Colonic mucosa (tissue), 4 donors: ENCODE measurements around the gene MUC3A. TPM values are rescaled to one million over a fixed set of nuclear protein-coding genes. Genes with fewer than 3 reads are reported as not detected.
"Not testable (repeated sequence)": the region's sequence is repeated elsewhere in the genome, so short reads cannot be mapped to it uniquely, and the experiment has no call there.

ENCODE experiments used
- DNase-seq: peaks from one replicate; pipeline ENCODE4 v3.0.0-alpha.2; 2020
- H3K27ac ChIP-seq: fragments of 200-600 bp; one replicate; pipeline ENCODE4 v1.8.0; 2021
- H3K27me3 ChIP-seq: fragments of 200-600 bp; one replicate; pipeline ENCODE4 v1.8.0; 2021
- H3K36me3 ChIP-seq: fragments of 200-600 bp; one replicate; pipeline ENCODE4 v1.8.0; 2021
- H3K4me1 ChIP-seq: fragments of 200-600 bp; one replicate; pipeline ENCODE4 v1.8.0; 2021; ENCODE audit warnings: mild to moderate bottlenecking
- H3K4me3 ChIP-seq: fragments of 200-600 bp; one replicate; pipeline ENCODE4 v1.8.0; 2021
- H3K9ac ChIP-seq, 2 donors: one replicate each; pipeline ENCODE4 v1.7.0; 2013; ENCODE audit warnings: control low read depth in 2 of 2, low read depth in 2 of 2, low read length in 2 of 2
- H3K9me3 ChIP-seq: fragments of 200-600 bp; one replicate; pipeline ENCODE4 v1.8.0; 2021
- intact Hi-C: fragments of 100-400 bp; cut with DNase I; formaldehyde crosslinking; loops from one replicate; pipeline ENCODE4 v1.14.1; 2022
- total RNA-seq, 2 donors: library from RNA; stranded (reverse); fragmentation: NEBNext Ultra II Directional in 1 of 2; extraction: Animal tissue kit (Norgen Biotek cat#: 25700) in 1 of 2; gene quantifications; one replicate each; pipeline ENCODE4 v1.2.1, GENCODE V29; 2021
- TF ChIP-seq, protein P1 (sequence below): fragments of 200-600 bp; IDR thresholded peaks from one replicate; pipeline ENCODE4 v1.8.0; 2022; ENCODE audit warnings: antibody characterized with exemption, mild to moderate bottlenecking
- donor health status: healthy.
- donor health status: DM: no; HTN: no; CAD: no.
- donor health status: DM: no; HTN: no; CAD: no.

Gene MUC3A
- total RNA-seq, 2 donors from 2014 or later, result 137 to 149 TPM

DNA sequence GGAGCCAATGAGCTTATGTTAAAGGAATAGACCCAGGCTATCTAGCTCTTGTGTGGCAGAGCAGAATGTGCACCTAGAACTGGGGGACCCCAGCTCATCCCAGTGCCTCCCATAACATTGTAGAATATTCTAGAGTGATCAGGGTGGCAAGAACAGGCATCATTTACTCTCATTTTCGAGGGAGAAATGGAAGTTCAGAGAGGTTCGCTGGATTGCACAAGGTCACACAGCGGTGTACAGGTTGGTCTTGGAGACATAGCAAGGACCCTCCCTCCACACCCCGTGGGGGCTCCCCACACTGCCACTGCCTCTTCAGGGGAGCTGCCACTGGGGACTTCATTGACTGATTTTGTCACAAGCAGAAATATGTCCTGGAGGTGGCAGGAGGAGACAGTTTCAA, 29.0 kb downstream of the MUC3A start:
- DNase-seq, result no peak
- TF ChIP-seq, protein P1, sequence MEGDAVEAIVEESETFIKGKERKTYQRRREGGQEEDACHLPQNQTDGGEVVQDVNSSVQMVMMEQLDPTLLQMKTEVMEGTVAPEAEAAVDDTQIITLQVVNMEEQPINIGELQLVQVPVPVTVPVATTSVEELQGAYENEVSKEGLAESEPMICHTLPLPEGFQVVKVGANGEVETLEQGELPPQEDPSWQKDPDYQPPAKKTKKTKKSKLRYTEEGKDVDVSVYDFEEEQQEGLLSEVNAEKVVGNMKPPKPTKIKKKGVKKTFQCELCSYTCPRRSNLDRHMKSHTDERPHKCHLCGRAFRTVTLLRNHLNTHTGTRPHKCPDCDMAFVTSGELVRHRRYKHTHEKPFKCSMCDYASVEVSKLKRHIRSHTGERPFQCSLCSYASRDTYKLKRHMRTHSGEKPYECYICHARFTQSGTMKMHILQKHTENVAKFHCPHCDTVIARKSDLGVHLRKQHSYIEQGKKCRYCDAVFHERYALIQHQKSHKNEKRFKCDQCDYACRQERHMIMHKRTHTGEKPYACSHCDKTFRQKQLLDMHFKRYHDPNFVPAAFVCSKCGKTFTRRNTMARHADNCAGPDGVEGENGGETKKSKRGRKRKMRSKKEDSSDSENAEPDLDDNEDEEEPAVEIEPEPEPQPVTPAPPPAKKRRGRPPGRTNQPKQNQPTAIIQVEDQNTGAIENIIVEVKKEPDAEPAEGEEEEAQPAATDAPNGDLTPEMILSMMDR, result no peak
- no peaks in the 10 kb centered on the region for H3K27me3 ChIP-seq

DNA sequence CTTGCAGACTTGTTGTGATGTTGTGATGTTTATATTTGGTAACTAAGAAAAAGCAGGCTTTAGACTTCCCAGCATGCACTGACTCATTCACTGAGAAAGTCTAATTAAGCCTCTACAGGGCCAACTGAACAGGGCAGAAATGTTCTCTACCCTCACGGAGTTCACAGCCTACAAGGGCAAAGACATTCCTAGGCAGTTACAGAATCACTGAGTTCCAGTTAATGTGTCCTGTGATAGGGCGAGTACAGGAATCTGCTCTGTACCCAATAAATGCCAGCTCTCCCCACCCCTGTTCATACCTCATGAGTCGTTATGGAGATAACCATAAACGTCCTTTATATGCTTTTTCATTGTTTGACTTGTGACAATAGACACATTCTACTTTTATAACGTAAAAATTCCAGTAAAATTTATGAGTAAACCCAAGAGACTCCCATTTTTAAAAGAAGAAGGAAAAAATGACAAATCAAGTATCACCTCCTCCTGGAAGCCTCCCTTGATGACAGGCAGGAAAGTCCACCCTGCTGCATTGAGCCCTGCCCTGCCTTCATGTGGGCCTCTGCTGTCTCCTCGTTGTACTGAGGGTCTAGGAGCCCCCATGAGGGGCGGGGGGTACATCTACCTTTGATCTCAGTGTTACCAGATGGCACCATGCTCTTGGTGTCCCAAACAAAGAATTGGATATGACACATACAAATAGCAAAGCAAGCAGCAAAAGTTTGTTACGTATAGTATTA, 34.3 kb downstream of the MUC3A start:
- Histone ChIP-seq H3K27ac (peak overlapping the region; percentile 83), H3K27me3 (no peaks in the 10 kb centered on the region), H3K4me3 (no peak overlapping the region), H3K9ac (peak overlapping the region in 1 of 2 donors; percentile 38), H3K9me3 (no peaks in the 10 kb centered on the region), H3K36me3 (no peaks in the 10 kb centered on the region), H3K4me1 (no peaks in the 10 kb centered on the region)
- intact Hi-C loops, result no loop called here
- TF ChIP-seq, protein P1, result no peak
- DNase-seq, result peak; percentile 73

More for the DNA sequence above, 29.0 kb downstream of the MUC3A start:
- Histone ChIP-seq H3K36me3 (no peaks in the 10 kb centered on the region), H3K9ac (peak overlapping the region in 1 of 2 donors; percentile 19), H3K4me1 (peaks cover 7% of the 10 kb centered on the region), H3K27ac (no peak overlapping the region), H3K9me3 (no peaks in the 10 kb centered on the region), H3K4me3 (no peak overlapping the region)
- intact Hi-C loops, result no loop called here

DNA sequence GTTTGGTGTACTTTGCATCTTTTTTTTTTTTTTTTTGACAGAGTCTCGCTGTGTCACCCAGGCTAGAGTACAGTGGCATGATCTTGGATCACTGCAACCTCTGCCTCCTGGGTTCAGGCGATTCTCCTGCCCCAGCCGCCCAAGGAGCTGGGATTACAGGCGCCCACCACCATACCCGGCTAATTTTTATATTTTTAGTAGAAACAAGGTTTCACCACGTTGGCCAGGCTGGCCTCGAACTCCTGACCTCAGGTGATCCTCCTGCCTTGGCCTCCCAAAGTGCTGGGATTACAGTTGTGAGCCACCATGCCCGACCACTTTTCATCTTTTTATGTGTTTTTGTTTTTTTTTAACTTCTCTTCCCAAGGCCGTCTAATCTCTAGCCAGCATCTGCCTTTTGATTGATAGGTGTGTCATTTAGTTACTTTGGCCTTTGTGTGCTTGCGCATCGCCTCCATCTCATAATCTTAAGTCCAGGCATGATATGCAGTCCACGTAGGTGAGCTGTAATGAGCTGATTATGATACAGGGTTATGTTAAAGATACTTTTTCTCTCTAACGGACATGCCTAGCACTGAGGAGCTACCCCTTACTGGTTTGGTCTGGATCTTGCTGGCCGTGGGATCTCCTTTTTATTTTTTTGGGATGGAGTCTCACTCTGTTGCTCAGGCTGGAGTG, 35.0 kb downstream of the MUC3A start:
- peak; percentile 54 for DNase-seq
- H3K9me3 ChIP-seq, intact Hi-C loops, H3K4me3 ChIP-seq, H3K36me3 ChIP-seq, H3K27me3 ChIP-seq, H3K4me1 ChIP-seq: not testable (repeated sequence)
- H3K9ac ChIP-seq, result peak overlapping the region in 1 of 2 donors; percentile 38
- H3K27ac ChIP-seq, result peak overlapping the region; percentile 63

DNA sequence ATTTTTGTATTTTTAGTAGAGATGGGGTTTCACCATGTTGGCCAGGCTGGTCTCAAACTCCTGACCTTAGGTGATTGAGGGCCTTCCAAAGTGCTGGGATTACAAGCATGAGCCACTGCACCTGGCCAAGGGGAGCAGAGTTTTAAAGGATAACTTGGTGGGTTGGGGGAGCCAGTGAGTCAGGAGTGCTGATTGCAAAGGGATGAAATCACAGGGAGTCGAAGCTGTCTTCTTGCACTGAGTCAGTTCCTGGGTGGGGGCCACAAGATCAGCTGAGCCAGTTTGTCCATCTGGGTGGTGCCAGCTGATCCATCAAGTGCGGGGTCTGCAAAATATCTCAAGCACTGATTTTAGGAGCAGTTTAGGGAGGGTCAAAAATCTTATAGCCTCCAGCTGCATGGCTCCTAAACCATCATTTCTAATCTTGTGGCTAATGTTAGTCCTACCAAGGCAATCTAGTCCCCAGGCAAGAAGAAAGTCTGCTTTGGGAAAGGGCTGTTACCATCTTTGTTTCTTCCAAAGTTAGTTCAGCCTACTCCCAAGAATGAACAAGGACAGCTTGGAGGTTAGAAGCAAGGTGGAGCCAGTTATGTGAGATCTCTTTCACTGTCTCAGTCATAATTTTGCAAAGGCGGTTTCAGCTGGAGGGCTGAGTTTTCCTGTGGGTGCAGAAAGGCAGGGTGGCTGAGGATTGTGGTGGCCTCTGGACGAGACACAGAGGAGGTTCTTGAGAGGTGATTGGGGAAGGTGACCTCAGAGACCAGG, 35.9 kb downstream of the MUC3A start:
- intact Hi-C loops, H3K4me3 ChIP-seq, H3K9me3 ChIP-seq, DNase-seq, H3K4me1 ChIP-seq, H3K27me3 ChIP-seq, H3K36me3 ChIP-seq, H3K9ac ChIP-seq: not testable (repeated sequence)
- peak overlapping the region; percentile 63 for H3K27ac ChIP-seq

DNA sequence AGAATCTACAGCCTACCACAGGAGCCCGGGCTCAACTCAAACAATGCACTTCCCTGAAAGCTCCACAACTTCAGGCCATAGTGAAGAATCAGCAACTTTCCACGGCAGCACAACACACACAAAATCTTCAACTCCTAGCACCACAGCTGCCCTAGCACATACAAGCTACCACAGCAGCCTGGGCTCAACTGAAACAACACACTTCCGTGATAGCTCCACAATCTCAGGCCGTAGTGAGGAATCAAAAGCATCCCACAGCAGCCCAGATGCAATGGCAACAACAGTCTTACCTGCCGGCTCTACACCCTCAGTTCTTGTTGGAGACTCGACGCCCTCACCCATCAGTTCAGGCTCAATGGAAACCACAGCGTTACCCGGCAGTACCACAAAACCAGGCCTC, 42.3 kb downstream of the MUC3A start:
- Histone ChIP-seq H3K9me3 (no peaks in the 10 kb centered on the region), H3K27ac (no peak overlapping the region), H3K9ac (no peak overlapping the region), H3K4me3 (no peak overlapping the region), H3K36me3 (no peaks in the 10 kb centered on the region), H3K4me1 (no peaks in the 10 kb centered on the region), H3K27me3 (no peaks in the 10 kb centered on the region)
- TF ChIP-seq, protein P1, result no peak
- intact Hi-C loops, result no loop called here
- no peak for DNase-seq

DNA sequence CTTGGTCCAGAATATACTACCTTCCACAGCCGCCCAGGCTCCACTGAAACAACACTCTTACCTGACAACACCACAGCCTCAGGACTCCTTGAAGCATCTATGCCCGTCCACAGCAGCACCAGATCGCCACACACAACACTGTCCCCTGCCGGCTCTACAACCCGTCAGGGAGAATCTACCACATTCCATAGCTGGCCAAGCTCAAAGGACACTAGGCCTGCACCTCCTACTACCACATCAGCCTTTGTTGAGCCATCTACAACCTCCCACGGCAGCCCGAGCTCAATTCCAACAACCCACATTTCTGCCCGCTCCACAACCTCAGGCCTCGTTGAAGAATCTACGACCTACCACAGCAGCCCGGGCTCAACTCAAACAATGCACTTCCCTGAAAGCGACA, 42.9 kb downstream of the MUC3A start:
- H3K36me3 ChIP-seq, H3K9me3 ChIP-seq, H3K4me3 ChIP-seq, H3K27ac ChIP-seq, H3K4me1 ChIP-seq, intact Hi-C loops, H3K27me3 ChIP-seq, H3K9ac ChIP-seq, DNase-seq: not testable (repeated sequence)

DNA sequence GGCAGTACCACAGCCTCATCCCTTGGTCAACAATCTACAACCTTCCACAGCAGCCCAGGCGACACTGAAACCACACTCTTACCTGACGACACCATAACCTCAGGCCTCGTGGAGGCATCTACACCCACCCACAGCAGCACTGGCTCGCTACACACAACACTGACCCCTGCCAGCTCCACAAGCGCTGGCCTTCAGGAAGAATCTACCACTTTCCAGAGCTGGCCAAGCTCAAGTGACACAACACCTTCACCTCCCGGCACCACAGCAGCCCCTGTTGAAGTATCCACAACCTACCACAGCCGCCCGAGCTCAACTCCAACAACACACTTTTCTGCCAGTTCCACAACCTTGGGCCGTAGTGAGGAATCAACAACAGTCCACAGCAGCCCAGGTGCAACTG, 45.3 kb downstream of the MUC3A start:
- H3K9me3 ChIP-seq, H3K27me3 ChIP-seq, DNase-seq, H3K27ac ChIP-seq, H3K36me3 ChIP-seq, intact Hi-C loops, H3K4me3 ChIP-seq, H3K9ac ChIP-seq, H3K4me1 ChIP-seq: not testable (repeated sequence)

DNA sequence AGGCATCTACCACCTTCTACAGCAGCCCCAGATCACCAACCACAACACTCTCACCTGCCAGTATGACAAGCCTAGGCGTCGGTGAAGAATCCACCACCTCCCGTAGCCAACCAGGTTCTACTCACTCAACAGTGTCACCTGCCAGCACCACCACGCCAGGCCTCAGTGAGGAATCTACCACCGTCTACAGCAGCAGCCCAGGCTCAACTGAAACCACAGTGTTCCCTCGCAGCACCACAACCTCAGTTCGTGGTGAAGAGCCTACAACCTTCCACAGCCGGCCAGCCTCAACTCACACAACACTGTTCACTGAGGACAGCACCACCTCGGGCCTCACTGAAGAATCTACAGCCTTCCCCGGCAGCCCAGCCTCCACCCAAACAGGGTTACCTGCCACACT, 49.2 kb downstream of the MUC3A start:
- DNase-seq, H3K27me3 ChIP-seq, H3K4me3 ChIP-seq, H3K4me1 ChIP-seq, H3K9me3 ChIP-seq, intact Hi-C loops, H3K27ac ChIP-seq, H3K9ac ChIP-seq, H3K36me3 ChIP-seq: not testable (repeated sequence)

DNA sequence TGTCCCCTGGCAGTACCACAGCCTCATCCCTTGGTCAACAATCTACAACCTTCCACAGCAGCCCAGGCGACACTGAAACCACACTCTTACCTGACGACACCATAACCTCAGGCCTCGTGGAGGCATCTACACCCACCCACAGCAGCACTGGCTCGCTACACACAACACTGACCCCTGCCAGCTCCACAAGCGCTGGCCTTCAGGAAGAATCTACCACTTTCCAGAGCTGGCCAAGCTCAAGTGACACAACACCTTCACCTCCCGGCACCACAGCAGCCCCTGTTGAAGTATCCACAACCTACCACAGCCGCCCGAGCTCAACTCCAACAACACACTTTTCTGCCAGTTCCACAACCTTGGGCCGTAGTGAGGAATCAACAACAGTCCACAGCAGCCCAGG, 50.0 kb downstream of the MUC3A start:
- H3K4me3 ChIP-seq, H3K4me1 ChIP-seq, H3K9me3 ChIP-seq, H3K36me3 ChIP-seq, H3K27ac ChIP-seq, H3K27me3 ChIP-seq, DNase-seq, intact Hi-C loops, H3K9ac ChIP-seq: not testable (repeated sequence)

DNA sequence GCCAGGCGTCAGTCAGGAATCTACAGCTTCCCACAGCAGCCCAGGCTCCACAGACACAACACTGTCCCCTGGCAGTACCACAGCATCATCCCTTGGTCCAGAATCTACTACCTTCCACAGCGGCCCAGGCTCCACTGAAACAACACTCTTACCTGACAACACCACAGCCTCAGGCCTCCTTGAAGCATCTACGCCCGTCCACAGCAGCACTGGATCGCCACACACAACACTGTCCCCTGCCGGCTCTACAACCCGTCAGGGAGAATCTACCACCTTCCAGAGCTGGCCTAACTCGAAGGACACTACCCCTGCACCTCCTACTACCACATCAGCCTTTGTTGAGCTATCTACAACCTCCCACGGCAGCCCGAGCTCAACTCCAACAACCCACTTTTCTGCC, 50.7 kb downstream of the MUC3A start:
- DNase-seq, intact Hi-C loops, H3K4me3 ChIP-seq, H3K9ac ChIP-seq, H3K36me3 ChIP-seq, H3K27me3 ChIP-seq, H3K27ac ChIP-seq, H3K4me1 ChIP-seq, H3K9me3 ChIP-seq: not testable (repeated sequence)
